Esophagus mucosa (tissue), 1 donor: ENCODE results near the gene KIAA1191. TPM values are rescaled to one million over a fixed set of nuclear protein-coding genes. Genes with fewer than 3 reads are reported as not detected.
"Not testable (repeated sequence)": the region's sequence is repeated elsewhere in the genome, so short reads cannot be mapped to it uniquely, and the experiment has no call there.

ENCODE experiments used
- ATAC-seq: fragments of 200-7000 bp; cut with Tn5 transposase; one replicate; pipeline ENCODE4 v1.9.1; 2020
- total RNA-seq: library from RNA; stranded (reverse); gene quantifications from one replicate; pipeline ENCODE4 v1.2.4, GENCODE V29; 2023
- donor health status: DM: yes; HTN: yes; CAD: no.

KIAA1191 gene
- total RNA-seq, 1 donor from 2014 or later = 58.8 TPM

DNA sequence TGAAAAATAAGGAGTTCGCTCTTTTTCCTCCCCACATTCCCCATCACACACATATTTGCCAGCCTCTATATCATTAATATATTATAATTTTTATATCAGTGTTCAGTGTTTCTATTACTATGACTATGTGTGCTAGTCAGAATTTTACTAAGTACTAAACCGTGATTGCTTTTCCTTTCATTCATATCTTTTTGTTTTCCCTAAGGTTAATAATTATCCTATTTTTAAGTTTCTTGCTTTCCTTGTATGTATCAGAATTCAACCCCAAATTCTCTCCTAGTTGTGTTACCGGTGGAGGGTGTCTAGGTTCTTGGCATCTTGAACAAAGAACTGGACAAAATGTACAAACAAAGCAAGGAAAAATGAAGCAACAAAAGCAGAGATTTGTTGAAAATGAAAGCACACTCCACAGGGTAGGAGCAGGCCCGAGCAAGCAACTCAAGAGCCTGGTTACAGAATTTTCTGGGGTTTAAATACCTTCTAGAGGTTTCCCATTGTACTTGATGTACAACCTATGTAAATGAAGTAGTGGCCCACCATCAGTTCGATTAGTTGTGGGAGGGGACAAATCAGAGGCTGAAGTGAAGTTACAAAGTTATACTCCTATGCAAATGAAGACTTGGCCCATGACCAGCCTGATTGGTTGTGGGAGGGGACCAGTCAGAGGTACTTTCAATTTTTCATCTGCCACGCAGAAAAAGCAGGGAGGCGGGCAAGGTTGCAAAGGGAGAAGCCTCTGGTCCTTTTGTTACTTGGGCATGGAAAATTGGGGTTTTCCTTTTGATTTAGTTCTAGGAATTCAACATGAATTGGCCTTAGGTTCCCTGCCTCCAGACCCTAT, 43.8 kb downstream of the KIAA1191 start:
- ATAC-seq = no peak

DNA sequence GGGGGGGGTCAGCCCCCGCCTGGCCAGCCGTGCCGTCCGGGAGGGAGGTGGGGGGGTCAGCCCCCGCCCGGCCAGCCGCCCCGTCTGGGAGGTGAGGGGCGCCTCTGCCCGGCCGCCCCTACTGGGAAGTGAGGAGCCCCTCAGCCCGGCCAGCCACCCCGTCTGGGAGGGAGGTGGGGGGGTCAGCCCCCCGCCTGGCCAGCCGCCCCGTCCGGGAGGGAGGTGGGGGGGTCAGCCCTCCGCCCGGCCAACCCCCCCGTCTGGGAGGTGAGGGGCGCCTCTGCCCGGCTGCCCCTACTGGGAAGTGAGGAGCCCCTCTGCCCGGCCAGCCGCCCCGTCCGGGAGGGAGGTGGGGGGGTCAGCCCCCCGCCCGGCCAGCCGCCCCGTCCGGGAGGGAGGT, 56.2 kb downstream of the KIAA1191 start:
- not testable (repeated sequence) for ATAC-seq

Other genes starting within 250 kb of the KIAA1191 start
- 5.5 TPM for gene SIMC1, start 123.3 kb downstream of the KIAA1191 start, total RNA-seq
- 4.2 TPM for gene ARL10, start 3.7 kb upstream of the KIAA1191 start, total RNA-seq
- gene NOP16, start 26.8 kb upstream of the KIAA1191 start, total RNA-seq = 39.5 TPM
- 101 TPM for gene HIGD2A, start 27.0 kb upstream of the KIAA1191 start, total RNA-seq
- 266 TPM for gene CLTB, start 54.8 kb upstream of the KIAA1191 start, total RNA-seq
- 24.2 TPM for gene FAF2, start 86.6 kb upstream of the KIAA1191 start, total RNA-seq
- gene RNF44, start 175.6 kb upstream of the KIAA1191 start, total RNA-seq = 22.0 TPM
- not detected for gene CDHR2, start 187.6 kb upstream of the KIAA1191 start, total RNA-seq
- 1.9 TPM for gene GPRIN1, start 248.4 kb upstream of the KIAA1191 start, total RNA-seq